IMR-90 (cell line): ENCODE results near the gene TRIP11. TPM values are rescaled to one million over a fixed set of nuclear protein-coding genes. Genes with fewer than 3 reads are reported as not detected.

Experiments
- ATAC-seq: fragments of 200-7000 bp; cut with Tn5 transposase; 2 replicates; pipeline ENCODE4 v1.9.1; 2020; ENCODE audit warnings: low read depth, mild to moderate bottlenecking, moderate library complexity
- BruUV-seq: library from RNA; stranded (reverse); fragments of 400-500 nt; replicated peaks from 2 replicates; lab custom pipeline; 2021; lab: Mats Ljungman, UMichigan
- CTCF ChIA-PET: fragments of 300-600 bp; formaldehyde crosslinking; extraction: SDS; loops from one replicate; lab custom pipeline; 2021; ENCODE audit warnings: antibody characterized with exemption; lab: Yijun Ruan, JAX
- POLR2A ChIA-PET: fragments of 300-600 bp; sonication (Branson Sonifier 250); formaldehyde crosslinking; loops from one replicate; lab custom pipeline; 2022; ENCODE audit warnings: antibody characterized with exemption; ENCODE audit not compliant: unreplicated experiment; lab: Charles Lee
- DNase-seq: peaks from one replicate; pipeline ENCODE4 v3.0.0; 2013
- H2AFZ ChIP-seq: replicated peaks from 2 replicates; pipeline ENCODE3; 2013; ENCODE audit warnings: low read length, mild to moderate bottlenecking; ENCODE audit not compliant: poor library complexity
- H2AK5ac ChIP-seq: 2 replicates; pipeline ENCODE4 v1.6.1; 2013; ENCODE audit warnings: low read depth, low read length, inconsistent platforms
- H2AK9ac ChIP-seq: replicated peaks from 2 replicates; pipeline ENCODE3; 2013; ENCODE audit warnings: mild to moderate bottlenecking, low read depth, low read length, moderate library complexity; ENCODE audit not compliant: poor library complexity
- H2BK120ac ChIP-seq: 2 replicates; pipeline ENCODE4 v1.6.1; 2013; ENCODE audit warnings: low read depth, low read length, inconsistent platforms
- H2BK15ac ChIP-seq: 3 replicates; pipeline ENCODE4 v1.6.1; 2013; ENCODE audit warnings: low read depth, low read length, inconsistent platforms
- H2BK20ac ChIP-seq: 2 replicates; pipeline ENCODE4 v1.6.1; 2013; ENCODE audit warnings: low read depth, mild to moderate bottlenecking, inconsistent platforms, low read length, moderate library complexity
- H2BK5ac ChIP-seq: 2 replicates; pipeline ENCODE4 v1.6.1; 2013; ENCODE audit warnings: mild to moderate bottlenecking, low read depth, low read length, inconsistent platforms; ENCODE audit not compliant: poor library complexity, severe bottlenecking
- H3K14ac ChIP-seq: replicated peaks from 2 replicates; pipeline ENCODE4 v1.6.1; 2013; ENCODE audit warnings: low read depth, low read length, inconsistent platforms
- H3K18ac ChIP-seq: 2 replicates; pipeline ENCODE4 v1.6.1; 2013; ENCODE audit warnings: low read depth, low read length, control low read depth
- H3K23ac ChIP-seq: 2 replicates; pipeline ENCODE4 v1.6.1; 2013; ENCODE audit warnings: low read depth, low read length, inconsistent platforms
- H3K27ac ChIP-seq: 2 replicates; pipeline ENCODE4 v1.5.1; 2013; ENCODE audit warnings: mild to moderate bottlenecking, control low read depth, low read length; ENCODE audit not compliant: insufficient read depth
- H3K27me3 ChIP-seq: 2 replicates; pipeline ENCODE4 v1.6.1; 2013; ENCODE audit warnings: low read length; ENCODE audit not compliant: control insufficient read depth, insufficient read depth
- H3K36me3 ChIP-seq: 2 replicates; pipeline ENCODE4 v1.6.1; 2013; ENCODE audit warnings: low read length, mixed read lengths; ENCODE audit not compliant: control insufficient read depth, insufficient read depth
- H3K4ac ChIP-seq: 2 replicates; pipeline ENCODE4 v1.6.1; 2013; ENCODE audit warnings: low read depth, low read length, inconsistent platforms
- H3K4me1 ChIP-seq: 2 replicates; pipeline ENCODE4 v1.6.1; 2013; ENCODE audit warnings: low read length, mixed read lengths; ENCODE audit not compliant: control insufficient read depth, insufficient read depth
- H3K4me2 ChIP-seq: 2 replicates; pipeline ENCODE4 v1.6.1; 2013; ENCODE audit warnings: low read depth, mild to moderate bottlenecking, control low read depth, low read length, moderate library complexity
- H3K4me3 ChIP-seq: 2 replicates; pipeline ENCODE4 v1.5.1; 2013; ENCODE audit warnings: low read depth, mild to moderate bottlenecking, control low read depth, low read length, moderate library complexity; ENCODE audit not compliant: insufficient read depth
- H3K56ac ChIP-seq: 2 replicates; pipeline ENCODE4 v1.6.1; 2013; ENCODE audit warnings: low read length, inconsistent platforms; ENCODE audit not compliant: insufficient read depth; ENCODE audit errors: extremely low read depth
- H3K79me1 ChIP-seq, 2 experiments: 2 replicates each; pipeline ENCODE4 v1.6.1; 2013; ENCODE audit warnings: low read length in 2 of 2, inconsistent platforms in 1 of 2, low read depth in 1 of 2
- H3K9ac ChIP-seq: 2 replicates; pipeline ENCODE4 v1.6.1; 2013; ENCODE audit warnings: low read depth, low read length, control low read depth
- H3K9me1 ChIP-seq: 2 replicates; pipeline ENCODE4 v1.6.1; 2013; ENCODE audit warnings: low read length, inconsistent platforms; ENCODE audit not compliant: insufficient read depth
- H3K9me3 ChIP-seq: 2 replicates; pipeline ENCODE4 v1.6.1; 2013; ENCODE audit warnings: low read length; ENCODE audit not compliant: control insufficient read depth, insufficient read depth
- H4K20me1 ChIP-seq: 2 replicates; pipeline ENCODE4 v1.6.1; 2013; ENCODE audit warnings: low read length, inconsistent platforms; ENCODE audit not compliant: insufficient read depth
- H4K5ac ChIP-seq: 2 replicates; pipeline ENCODE4 v1.6.1; 2013; ENCODE audit warnings: mild to moderate bottlenecking, low read depth, low read length, control low read depth
- H4K8ac ChIP-seq, 2 experiments: 2 replicates each; pipeline ENCODE4 v1.6.1; 2013; ENCODE audit warnings: low read depth in 2 of 2, low read length in 2 of 2, control low read depth in 1 of 2, inconsistent platforms in 1 of 2
- H4K91ac ChIP-seq: 2 replicates; pipeline ENCODE4 v1.6.1; 2013; ENCODE audit warnings: low read depth, low read length, inconsistent platforms; ENCODE audit not compliant: insufficient read depth
- CHD1 ChIP-seq: IDR thresholded peaks from 2 replicates; pipeline ENCODE4 v1.6.1; 2012; ENCODE audit warnings: low read depth, low read length, improper control_type of control experiment
- MXI1 ChIP-seq: IDR thresholded peaks from 2 replicates; pipeline ENCODE4 v1.6.1; 2012; ENCODE audit warnings: low read depth, mild to moderate bottlenecking, low read length, moderate library complexity, borderline replicate concordance
- POLR2A ChIP-seq: IDR thresholded peaks from 2 replicates; pipeline ENCODE4 v1.6.1; 2012; ENCODE audit warnings: mild to moderate bottlenecking, low read depth, low read length
- whole genome bisulfite sequencing, 2 experiments: methylation state at CpG; one replicate each; pipeline versions ENCODE4 v1.1.5 to v1.1.7; 2013; ENCODE audit warnings: missing lambda C conversion rate in 2 of 2; ENCODE audit not compliant: insufficient read length in 1 of 2; ENCODE audit errors: extremely low coverage in 2 of 2; 5-methylcytosine and 5-hydroxymethylcytosine counted together
- dilution Hi-C: fragments of 300-500 bp; cut with HindIII; formaldehyde crosslinking; loops from one replicate; pipeline ENCODE4 v1.14.3; 2018; ENCODE audit warnings: low sequenced_read_pairs; ENCODE audit not compliant: unreplicated experiment
- in situ Hi-C: fragments of 300-500 bp; cut with MboI; formaldehyde crosslinking; loops from 3 replicates; pipeline ENCODE4 v1.14.3; 2019; ENCODE audit warnings: low sequenced_read_pairs, inconsistent platforms, mixed read lengths
- intact Hi-C: fragments of 100-400 bp; cut with micrococcal nuclease; formaldehyde crosslinking; loops from 2 replicates; pipeline ENCODE4 v1.10.0; 2022
- polyA plus RNA-seq, 3 experiments: library from polyadenylated mRNA; depleted of rRNA; stranded (reverse); fragments of >200 nt; gene quantifications; 2 replicates each; pipeline ENCODE4 v1.2.3, GENCODE V29; 2012; ENCODE audit warnings: low replicate concordance in 1 of 3
- total RNA-seq: library from RNA; depleted of rRNA; stranded (reverse); fragments of >200 nt; gene quantifications from 2 replicates; pipeline ENCODE4 v1.2.3, GENCODE V29; 2012
- TF ChIP-seq, protein P1 (sequence below): fragments of 150-350 bp; IDR thresholded peaks from 2 replicates; pipeline ENCODE4 v1.6.1; 2016; ENCODE audit warnings: low read depth, mild to moderate bottlenecking, low read length, moderate library complexity, borderline replicate concordance

Gene TRIP11
- total and polyA plus RNA-seq, 2 of the 4 experiments (the other 2 are of a cell fraction): 6.8 to 83.5 TPM

GRCh38 chr14:91942128-91942527 lies 97.7 kb downstream of the TRIP11 start:
- Histone ChIP-seq H3K56ac (no peak overlapping the region), H3K4me1 (peaks cover 3% of the 10 kb centered on the region), H3K18ac (no peak overlapping the region), H4K5ac (no peak overlapping the region), H2BK20ac (no peak overlapping the region), H3K4me2 (no peak overlapping the region), H2AK5ac (no peak overlapping the region), H2BK120ac (no peak overlapping the region), H3K27me3 (no peaks in the 10 kb centered on the region), H3K79me1 (peaks cover 21 to 58% of the 10 kb centered on the region in 2 experiments), H3K4ac (no peak overlapping the region), H4K91ac (no peak overlapping the region), H2AFZ (no peak overlapping the region), H3K23ac (no peak overlapping the region), H4K8ac (no peak overlapping the region), H2BK15ac (no peak overlapping the region), H3K27ac (no peak overlapping the region), H2BK5ac (no peak overlapping the region), H3K14ac (no peak overlapping the region), H3K9ac (no peak overlapping the region), H3K4me3 (no peak overlapping the region), H3K9me1 (peaks cover 5% of the 10 kb centered on the region), H3K9me3 (no peaks in the 10 kb centered on the region), H4K20me1 (peaks cover 23% of the 10 kb centered on the region), H2AK9ac (no peak overlapping the region), H3K36me3 (peaks cover 26% of the 10 kb centered on the region)
- WGBS, 2 experiments: no CpG with 5 or more reads among the region's 1 CpG
- no peak for TF ChIP-seq MXI1
- TF ChIP-seq, protein P1, sequence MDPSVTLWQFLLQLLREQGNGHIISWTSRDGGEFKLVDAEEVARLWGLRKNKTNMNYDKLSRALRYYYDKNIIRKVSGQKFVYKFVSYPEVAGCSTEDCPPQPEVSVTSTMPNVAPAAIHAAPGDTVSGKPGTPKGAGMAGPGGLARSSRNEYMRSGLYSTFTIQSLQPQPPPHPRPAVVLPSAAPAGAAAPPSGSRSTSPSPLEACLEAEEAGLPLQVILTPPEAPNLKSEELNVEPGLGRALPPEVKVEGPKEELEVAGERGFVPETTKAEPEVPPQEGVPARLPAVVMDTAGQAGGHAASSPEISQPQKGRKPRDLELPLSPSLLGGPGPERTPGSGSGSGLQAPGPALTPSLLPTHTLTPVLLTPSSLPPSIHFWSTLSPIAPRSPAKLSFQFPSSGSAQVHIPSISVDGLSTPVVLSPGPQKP: no peak
- no peak for TF ChIP-seq POLR2A
- no peak for TF ChIP-seq CHD1
- in situ Hi-C loops: no loop called here
- ChIA-PET CTCF (no interaction called here), POLR2A (no interaction called here)
- BruUV-seq: no TSS peak
- intact Hi-C loops: loop anchor here (10.0 kb wide), 1 partner anchor 163 kb away; the partner anchor contains the start of gene ATXN3
- DNase-seq (no peak), ATAC-seq (no peak)
- dilution Hi-C loops: no loop called here
